HepG2 (cell line): Measurements from ENCODE around the gene MRPL36. TPM values are rescaled to one million over a fixed set of nuclear protein-coding genes. Genes with fewer than 3 reads are reported as not detected.

ENCODE experiments used
- ATAC-seq: fragments of 200-7000 bp; cut with Tn5 transposase; 3 replicates; pipeline ENCODE4 v1.9.1; 2020; ENCODE audit warnings: mild to moderate bottlenecking, moderate library complexity
- BruUV-seq: library from RNA; stranded (reverse); fragments of 400-500 nt; replicated peaks from 2 replicates; lab custom pipeline; 2021; lab: Mats Ljungman, UMichigan
- CTCF ChIA-PET: fragments of 300-600 bp; formaldehyde crosslinking; extraction: SDS; loops from one replicate; lab custom pipeline; 2021; ENCODE audit warnings: low total read pairs, inconsistent platforms, low intra/inter-chr PET ratio; lab: Yijun Ruan, JAX
- POLR2A ChIA-PET: fragments of 350-600 bp; sonication (Branson Sonifier 250); formaldehyde crosslinking; loops from one replicate; lab custom pipeline; 2020; ENCODE audit warnings: antibody characterized with exemption, inconsistent platforms; lab: Yijun Ruan, JAX
- DNase-seq: peaks from one replicate; pipeline ENCODE4 v3.0.0-alpha.2; 2015; ENCODE audit warnings: low spot score
- FAIRE-seq: peaks from 3 replicates; lab custom pipeline; 2011; peaks lifted over from hg19 to GRCh38; lab: Jason Lieb, UNC
- H2AFZ ChIP-seq: one replicate; pipeline ENCODE4 v1.6.1; 2011; ENCODE audit warnings: low read length, inconsistent platforms
- H3K27ac ChIP-seq: fragments of 300-600 bp; 3 replicates; pipeline ENCODE4 v1.8.0; 2011; ENCODE audit warnings: mixed run types, mild to moderate bottlenecking, mixed read lengths, low read length, inconsistent platforms; ENCODE audit not compliant: insufficient read depth; ENCODE audit errors: extremely low read length
- H3K27me3 ChIP-seq, 2 experiments: fragments of 200-600 bp in 1 of 2; 2 replicates in 1 of 2; 3 replicates in 1 of 2; pipeline versions ENCODE4 v1.6.0 to v1.8.0; 2011; ENCODE audit warnings: low read length in 2 of 2, mild to moderate bottlenecking in 2 of 2, moderate library complexity in 2 of 2, inconsistent platforms in 1 of 2; ENCODE audit not compliant: insufficient read depth in 2 of 2, control insufficient read depth in 1 of 2
- H3K36me3 ChIP-seq, 2 experiments: fragments of 200-600 bp in 1 of 2; replicated peaks in 1 of 2; 2 replicates in 1 of 2; 3 replicates in 1 of 2; pipeline versions ENCODE4 v1.5.1 to v1.8.0; 2011; ENCODE audit warnings: low read length in 2 of 2, inconsistent platforms in 1 of 2; ENCODE audit not compliant: insufficient read depth in 2 of 2, control insufficient read depth in 1 of 2
- H3K4me1 ChIP-seq: 2 replicates; pipeline ENCODE4 v1.5.1; 2012; ENCODE audit warnings: low read length, inconsistent platforms; ENCODE audit not compliant: insufficient read depth
- H3K4me2 ChIP-seq: 2 replicates; pipeline ENCODE4 v1.6.0; 2011; ENCODE audit warnings: low read depth, low read length, inconsistent platforms
- H3K4me3 ChIP-seq, 3 experiments: fragments of 200-600 bp in 1 of 3; sonication (generic), shearing (Covaris generic) in 1 of 3; replicated peaks in 1 of 3; 2 replicates each; pipeline ENCODE4 v1.5.1; 2011 to 2016; ENCODE audit warnings: low read length in 3 of 3, inconsistent platforms in 2 of 3, low read depth in 2 of 3, mild to moderate bottlenecking in 2 of 3, control low read depth in 1 of 3, mixed read lengths in 1 of 3; ENCODE audit not compliant: insufficient read depth in 1 of 3
- H3K79me2 ChIP-seq: one replicate; pipeline ENCODE4 v1.6.1; 2011; ENCODE audit warnings: low read length, inconsistent platforms; ENCODE audit not compliant: insufficient read depth
- H3K9ac ChIP-seq: 2 replicates; pipeline ENCODE4 v1.6.0; 2011; ENCODE audit warnings: mild to moderate bottlenecking, low read depth, low read length, inconsistent platforms; ENCODE audit not compliant: insufficient read depth
- H3K9me3 ChIP-seq: 2 replicates; pipeline ENCODE4 v1.5.1; 2012; ENCODE audit warnings: mild to moderate bottlenecking, low read length
- H4K20me1 ChIP-seq: 2 replicates; pipeline ENCODE4 v1.6.0; 2011; ENCODE audit warnings: inconsistent platforms, mild to moderate bottlenecking, low read length, moderate library complexity; ENCODE audit not compliant: insufficient read depth
- AKNA ChIP-seq: sonication (generic); formaldehyde crosslinking; IDR thresholded peaks from 2 replicates; pipeline ENCODE4 v1.4.0; 2020; ENCODE audit warnings: missing genetic modification reagents, borderline replicate concordance
- ATM ChIP-seq: fragments of 450-650 bp; IDR thresholded peaks from 2 replicates; pipeline ENCODE4 v1.7.1; 2017; ENCODE audit warnings: mild to moderate bottlenecking, borderline replicate concordance
- PBX3 ChIP-seq: sonication (generic); formaldehyde crosslinking; IDR thresholded peaks from 2 replicates; pipeline ENCODE4 v1.8.1; 2023; ENCODE audit warnings: missing genetic modification reagents, inconsistent platforms, borderline replicate concordance
- ZHX2 ChIP-seq, 2 experiments: sonication (generic) in 1 of 2; formaldehyde crosslinking in 1 of 2; IDR thresholded peaks; 2 replicates each; pipeline versions ENCODE4 v1.6.1 to v1.9.0; 2014 to 2022; ENCODE audit warnings: antibody characterized with exemption in 1 of 2, borderline replicate concordance in 1 of 2, inconsistent platforms in 1 of 2, low read depth in 1 of 2, missing genetic modification reagents in 1 of 2
- ZNF704 ChIP-seq: sonication (generic); formaldehyde crosslinking; IDR thresholded peaks from 2 replicates; pipeline ENCODE4 v1.8.1; 2023; ENCODE audit warnings: mild to moderate bottlenecking, inconsistent platforms, moderate library complexity, missing genetic modification reagents, borderline replicate concordance
- ZNF816 ChIP-seq: sonication (generic); formaldehyde crosslinking; IDR thresholded peaks from 2 replicates; pipeline ENCODE4 v1.8.0; 2022; ENCODE audit warnings: missing genetic modification reagents, mild to moderate bottlenecking, borderline replicate concordance
- WGBS: methylation state at CpG from one replicate; pipeline ENCODE4 v1.1.6; 2017; ENCODE audit warnings: low lambda C conversion rate; 5-methylcytosine and 5-hydroxymethylcytosine counted together
- in situ Hi-C: cut with HindIII; loops from 2 replicates; pipeline ENCODE4 v1.10.0; 2017; ENCODE audit warnings: low pct_unique_long_range_greater_than_20kb; ENCODE audit not compliant: extremely low pct_ligation_motif_present
- intact Hi-C: fragments of 100-400 bp; cut with micrococcal nuclease; formaldehyde crosslinking; loops from one replicate; pipeline ENCODE4 v1.10.0; 2022; ENCODE audit not compliant: unreplicated experiment
- polyA plus RNA-seq, 8 experiments: library from polyadenylated mRNA; depleted of rRNA in 3 of 8; stranded (reverse) in 7 of 8; unstranded in 1 of 8; fragments of >200 nt; fragmentation: Illumina TruSeq in 4 of 8; extraction: Trizol in 4 of 8; gene quantifications; 2 replicates each; pipeline versions ENCODE4 v1.2.1 to v1.2.3, GENCODE V29; 2011 to 2016; ENCODE audit warnings: low read depth in 4 of 8, missing spikeins in 1 of 8, mixed read lengths in 1 of 8; ENCODE audit not compliant: insufficient read depth in 1 of 8
- total RNA-seq, 5 experiments: library from RNA; depleted of rRNA; stranded (reverse); fragments of >200 nt; fragmentation: Illumina TruSeq; extraction: Trizol; gene quantifications; 2 replicates each; pipeline ENCODE4 v1.2.3, GENCODE V29; 2016; ENCODE audit warnings: low read depth in 1 of 5

Gene MRPL36
- total and polyA plus RNA-seq, 2 of the 13 experiments (the other 11 are each of a cell fraction or from before 2014, with no cell fraction given): 71.3 to 113 TPM

- BruUV-seq: no TSS peak
- Histone ChIP-seq H3K27ac (no peak overlapping the region), H4K20me1 (no peaks in the 10 kb centered on the region; the same call in 1 of the 2 replicates), H3K4me1 (peaks cover 37% of the 10 kb centered on the region), H3K9me3 (no peaks in the 10 kb centered on the region), H3K36me3 (peaks cover 2 to 17% of the 10 kb centered on the region in 2 experiments; a peak in 3 of 5 replicates), H2AFZ (no peak overlapping the region), H3K9ac (no peak overlapping the region), H3K79me2 (peaks cover 19% of the 10 kb centered on the region), H3K4me3 (no peak overlapping the region), H3K27me3 (peaks cover 0 to 7% of the 10 kb centered on the region in 2 experiments; a peak in 2 of 5 replicates), H3K4me2 (no peak overlapping the region)
- in situ Hi-C loops (no loop called here), intact Hi-C loops (no loop called here)
- ChIA-PET CTCF (no interaction called here), POLR2A (no interaction called here)
- 82% methylated on average over 12 of the region's 13 CpGs for WGBS
- DNase-seq (no peak), ATAC-seq (no peak), FAIRE-seq (no peak)
- no peak for TF ChIP-seq PBX3 (CRISPR knock-in tag)
- no peak for TF ChIP-seq ZNF816 (CRISPR knock-in tag)
- no peak for TF ChIP-seq ATM
- TF ChIP-seq AKNA (CRISPR knock-in tag): no peak
- TF ChIP-seq ZNF704 (CRISPR knock-in tag): no peak
- TF ChIP-seq ZHX2 (IDR thresholded peaks at IDR 0.05; ENCODE audit: low read depth): no peak
- TF ChIP-seq ZHX2 (CRISPR knock-in tag; IDR thresholded peaks at IDR 0.05; ENCODE audit: borderline replicate concordance): no peak
Observed at GRCh38 chr5:1795506-1795905, 4.1 kb downstream of the MRPL36 start.
